ENCODE measurements around the gene ADCY10.

The ADCY10 gene

GRCh38 chr1:167862432-167863076, 51.4 kb downstream of the ADCY10 start:
- DNase-seq (ENCODE audit: insufficient read length) (no peak), FAIRE-seq (no peak)
- no peak for TF ChIP-seq POLR2A (IDR thresholded peaks at IDR 0.05; ENCODE audit: low read depth, low read length)
- no peak for TF ChIP-seq POLR2AphosphoS5 (IDR thresholded peaks at IDR 0.05; ENCODE audit: low read depth, low read length)
- no peak for TF ChIP-seq TAF1 (IDR thresholded peaks at IDR 0.05; ENCODE audit: borderline replicate concordance, low read depth, low read length)

DNA sequence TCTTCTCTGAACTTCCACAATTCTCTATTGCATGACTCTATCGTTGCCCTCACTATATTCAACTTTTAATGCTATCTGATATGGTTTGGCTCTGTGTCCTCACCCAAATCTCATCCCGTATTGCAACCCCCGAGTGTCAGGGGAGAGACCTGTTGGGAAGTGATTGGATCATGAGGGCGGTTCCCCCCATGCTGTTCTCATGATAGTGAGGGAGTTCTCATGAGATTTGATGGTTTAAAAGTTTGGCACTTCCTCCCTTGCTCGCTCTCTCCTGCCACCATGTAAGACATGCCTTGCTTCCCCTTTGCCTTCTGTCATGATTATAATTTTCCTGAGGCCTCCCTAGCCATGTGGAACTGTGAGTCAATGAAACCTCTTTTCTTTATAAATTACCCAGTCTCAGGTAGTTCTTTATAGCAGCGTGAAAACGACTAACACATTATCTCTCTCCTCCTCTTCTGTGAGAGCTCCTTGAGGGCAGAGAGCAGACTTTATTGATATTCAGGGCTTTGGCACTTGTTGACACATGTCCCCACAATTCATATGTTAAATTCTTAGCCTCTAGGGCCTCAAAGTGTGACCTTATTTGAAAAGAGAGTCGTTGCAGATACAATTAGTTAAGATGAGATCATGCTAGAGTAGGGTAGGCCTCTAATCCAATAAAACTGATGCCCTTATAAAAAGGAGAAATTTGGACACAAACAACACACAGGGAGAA, 52.1 kb downstream of the ADCY10 start:
- FAIRE-seq (no peak), DNase-seq (ENCODE audit: insufficient read length) (no peak)
- no peak for TF ChIP-seq POLR2A (IDR thresholded peaks at IDR 0.05; ENCODE audit: low read depth, low read length)

GRCh38 chr1:167860231-167860923, 53.6 kb downstream of the ADCY10 start:
- FAIRE-seq (no peak), DNase-seq (ENCODE audit: insufficient read length) (no peak)
- TF ChIP-seq TAF1 (IDR thresholded peaks at IDR 0.05; ENCODE audit: borderline replicate concordance, low read depth, low read length): no peak

DNA sequence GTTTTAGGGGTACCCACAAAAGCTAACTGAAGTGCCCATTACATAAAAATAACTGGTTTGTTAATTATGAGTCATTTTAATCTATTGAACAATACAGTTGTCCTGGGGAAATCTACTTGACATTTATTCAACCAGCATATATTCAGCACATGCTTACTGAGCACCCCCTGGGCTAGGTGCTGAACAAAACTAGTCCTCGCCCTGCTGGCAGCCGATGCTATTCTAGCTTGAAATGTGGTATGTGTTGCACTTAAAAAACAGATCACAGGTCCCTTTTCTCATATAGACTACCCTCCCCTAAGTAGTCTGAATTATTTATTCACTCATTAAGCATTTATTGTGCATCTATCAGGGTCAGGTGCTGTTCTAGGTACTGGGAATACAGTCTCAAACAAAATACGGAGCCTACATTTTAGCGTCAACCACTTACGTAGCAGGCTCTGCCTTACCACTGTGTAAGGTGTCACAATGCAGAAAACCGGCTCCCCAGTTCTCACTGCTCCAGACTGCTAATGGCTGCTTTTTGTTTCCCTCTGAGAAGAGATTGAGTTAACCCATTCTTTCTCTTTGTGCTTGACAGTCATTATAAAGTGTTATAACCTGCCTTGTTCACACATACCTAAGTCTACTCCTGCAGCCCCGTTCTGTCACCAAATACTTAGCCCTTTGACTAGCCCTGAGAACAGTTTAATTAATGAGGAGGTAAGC, 57.1 kb downstream of the ADCY10 start:
- no peak for DNase-seq (ENCODE audit: insufficient read length)
- no peak for FAIRE-seq
- no peak for TF ChIP-seq TAF1 (IDR thresholded peaks at IDR 0.05; ENCODE audit: borderline replicate concordance, low read depth, low read length)
- no peak for TF ChIP-seq POLR2A (IDR thresholded peaks at IDR 0.05; ENCODE audit: low read depth, low read length)
- TF ChIP-seq POLR2AphosphoS5 (IDR thresholded peaks at IDR 0.05; ENCODE audit: low read depth, low read length): no peak

DNA sequence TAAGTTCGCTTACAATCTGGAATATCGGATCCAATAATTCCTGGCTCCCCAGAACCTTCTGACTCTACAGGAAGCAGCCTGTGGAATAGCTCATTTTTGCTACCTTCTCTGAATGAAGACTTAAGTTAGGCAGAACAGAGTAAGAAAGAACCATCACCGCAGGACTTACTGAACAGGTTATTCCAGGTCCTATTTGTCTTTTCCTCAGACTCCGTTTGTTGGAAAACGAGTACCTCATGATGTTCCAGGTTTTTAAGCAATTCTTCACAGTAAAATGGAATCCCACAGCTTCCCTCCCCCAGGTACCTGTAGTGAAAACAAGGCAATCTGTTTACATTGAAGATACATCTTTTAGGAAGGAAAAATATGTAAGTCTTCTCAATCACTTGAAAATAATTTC, 59.8 kb downstream of the ADCY10 start:
- TF ChIP-seq POLR2AphosphoS5 (IDR thresholded peaks at IDR 0.05; ENCODE audit: low read depth, low read length) (no peak), POLR2A (IDR thresholded peaks at IDR 0.05; ENCODE audit: low read depth, low read length) (no peak), TAF1 (IDR thresholded peaks at IDR 0.05; ENCODE audit: borderline replicate concordance, low read depth, low read length) (no peak)
- FAIRE-seq (no peak), DNase-seq (ENCODE audit: insufficient read length) (no peak)

DNA sequence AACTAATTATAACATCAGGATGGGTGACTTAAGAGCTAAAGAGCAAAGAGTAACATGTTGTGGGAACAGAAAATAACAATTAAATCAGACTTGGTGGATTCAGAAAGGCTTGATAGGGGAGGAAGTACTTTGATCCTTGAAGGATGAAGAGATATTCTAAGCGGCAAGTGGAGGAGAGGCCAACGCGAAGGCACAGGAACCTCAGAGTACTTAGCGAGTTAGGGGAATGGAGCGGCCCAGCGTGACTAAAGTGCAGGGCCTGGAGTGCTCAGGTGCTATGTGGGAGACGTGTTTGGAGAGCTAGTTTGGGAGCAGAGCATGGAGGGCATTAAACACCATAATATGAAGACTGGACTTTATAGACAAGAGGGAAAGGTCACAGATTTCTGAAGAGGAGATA, 64.3 kb downstream of the ADCY10 start:
- FAIRE-seq (no peak), DNase-seq (ENCODE audit: insufficient read length) (no peak)
- TF ChIP-seq POLR2A (IDR thresholded peaks at IDR 0.05; ENCODE audit: low read depth, low read length) (no peak), POLR2AphosphoS5 (IDR thresholded peaks at IDR 0.05; ENCODE audit: low read depth, low read length) (no peak), TAF1 (IDR thresholded peaks at IDR 0.05; ENCODE audit: borderline replicate concordance, low read depth, low read length) (no peak)

- DNase-seq (ENCODE audit: insufficient read length) (no peak), FAIRE-seq (no peak)
- TF ChIP-seq TAF1 (IDR thresholded peaks at IDR 0.05; ENCODE audit: borderline replicate concordance, low read depth, low read length): no peak
- TF ChIP-seq POLR2AphosphoS5 (IDR thresholded peaks at IDR 0.05; ENCODE audit: low read depth, low read length): no peak
- no peak for TF ChIP-seq POLR2A (IDR thresholded peaks at IDR 0.05; ENCODE audit: low read depth, low read length)
These were observed 71.1 kb downstream of the ADCY10 start for GRCh38 chr1:167842872-167843271.

DNA sequence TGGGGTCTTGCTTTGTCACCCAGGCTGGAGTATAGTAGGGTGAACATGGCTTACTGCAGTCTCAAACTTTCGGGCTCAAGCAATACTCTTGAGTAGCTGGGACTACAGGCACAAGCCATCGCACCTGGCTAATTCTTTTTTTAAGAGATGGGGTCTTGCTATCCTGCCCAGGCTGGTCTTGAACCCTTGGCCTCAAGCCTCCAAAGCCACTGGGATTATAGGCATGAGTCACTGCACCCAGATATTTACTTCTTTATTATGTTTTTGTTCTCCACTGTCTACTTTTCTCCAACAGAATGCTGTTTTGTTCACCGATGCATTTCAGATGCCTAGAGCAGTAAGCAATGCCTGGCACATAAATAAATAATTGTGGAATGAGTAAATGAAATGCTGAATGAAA, 72.4 kb downstream of the ADCY10 start:
- FAIRE-seq (no peak), DNase-seq (ENCODE audit: insufficient read length) (no peak)
- TF ChIP-seq TAF1 (IDR thresholded peaks at IDR 0.05; ENCODE audit: borderline replicate concordance, low read depth, low read length): no peak

DNA sequence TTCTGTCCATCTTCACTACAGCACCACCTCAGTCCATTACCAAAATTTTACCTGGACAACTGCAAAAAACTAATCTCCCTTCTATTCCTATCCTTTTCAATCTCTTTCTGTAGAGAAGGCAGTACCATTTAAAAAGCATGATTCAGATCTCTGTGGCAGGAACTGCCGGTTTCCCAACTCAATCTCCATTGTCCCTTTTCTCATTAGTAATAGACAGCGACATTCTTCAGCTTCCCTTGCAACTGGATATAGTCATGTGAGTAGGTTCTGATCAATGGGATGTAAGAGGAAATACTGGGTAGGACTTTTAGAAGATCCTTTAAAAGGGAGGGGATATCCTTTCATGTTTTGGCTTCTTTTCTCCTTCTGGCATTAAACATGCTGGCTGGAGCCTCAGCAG, 74.9 kb downstream of the ADCY10 start:
- no peak for FAIRE-seq
- no peak for DNase-seq (ENCODE audit: insufficient read length)
- TF ChIP-seq POLR2AphosphoS5 (IDR thresholded peaks at IDR 0.05; ENCODE audit: low read depth, low read length) (no peak), POLR2A (IDR thresholded peaks at IDR 0.05; ENCODE audit: low read depth, low read length) (no peak), TAF1 (IDR thresholded peaks at IDR 0.05; ENCODE audit: borderline replicate concordance, low read depth, low read length) (no peak)

GRCh38 chr1:167837326-167837725, 76.6 kb downstream of the ADCY10 start:
- DNase-seq (ENCODE audit: insufficient read length) (no peak), FAIRE-seq (no peak)
- no peak for TF ChIP-seq POLR2AphosphoS5 (IDR thresholded peaks at IDR 0.05; ENCODE audit: low read depth, low read length)
- TF ChIP-seq POLR2A (IDR thresholded peaks at IDR 0.05; ENCODE audit: low read depth, low read length): no peak
- no peak for TF ChIP-seq TAF1 (IDR thresholded peaks at IDR 0.05; ENCODE audit: borderline replicate concordance, low read depth, low read length)

- TF ChIP-seq TAF1 (IDR thresholded peaks at IDR 0.05; ENCODE audit: borderline replicate concordance, low read depth, low read length): no peak
- no peak for TF ChIP-seq POLR2AphosphoS5 (IDR thresholded peaks at IDR 0.05; ENCODE audit: low read depth, low read length)
- TF ChIP-seq POLR2A (IDR thresholded peaks at IDR 0.05; ENCODE audit: low read depth, low read length): no peak
- DNase-seq (ENCODE audit: insufficient read length) (no peak), FAIRE-seq (no peak)
These were observed 77.7 kb downstream of the ADCY10 start for GRCh38 chr1:167836197-167836596.

DNA sequence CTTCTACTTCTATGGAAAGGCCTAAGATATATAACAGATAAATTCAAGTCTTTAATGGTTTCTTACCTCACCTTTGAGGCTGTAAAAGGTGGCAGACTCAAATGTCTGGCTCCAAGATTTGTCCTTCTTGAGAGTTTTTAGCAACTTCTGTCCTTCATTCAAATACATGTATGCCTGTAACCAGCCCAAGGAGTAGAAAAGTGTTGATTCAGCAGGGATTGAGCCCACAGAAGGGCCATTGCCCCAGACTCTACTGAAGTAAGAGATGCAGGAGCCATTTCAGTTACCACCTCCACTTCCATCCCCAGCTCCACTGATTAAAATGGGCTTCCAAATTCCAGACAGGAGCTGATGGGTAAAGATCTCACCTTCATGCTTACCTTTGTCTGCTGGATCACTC, 80.0 kb downstream of the ADCY10 start:
- TF ChIP-seq TAF1 (IDR thresholded peaks at IDR 0.05; ENCODE audit: borderline replicate concordance, low read depth, low read length) (no peak), POLR2A (IDR thresholded peaks at IDR 0.05; ENCODE audit: low read depth, low read length) (no peak), POLR2AphosphoS5 (IDR thresholded peaks at IDR 0.05; ENCODE audit: low read depth, low read length) (no peak)
- FAIRE-seq: no peak

More for the DNA sequence above, 80.0 kb downstream of the ADCY10 start:
- DNase-seq (ENCODE audit: insufficient read length): no peak
